Activated CD8-positive, alpha-beta T cell treated with anti-CD3 and anti-CD28 coated beads for 36 hours (primary cell): Measurements from ENCODE around the gene P2RX2. TPM values are rescaled to one million over a fixed set of nuclear protein-coding genes. Genes with fewer than 3 reads are reported as not detected.
A peak's percentile ranks its signal among the peaks of the same experiment; 100 is the strongest.

Experiments
- ATAC-seq: fragments of 200-7000 bp; cut with Tn5 transposase; one replicate; pipeline ENCODE4 v1.10.0; 2021; ENCODE audit warnings: mild to moderate bottlenecking, moderate library complexity
- CTCF ChIA-PET: fragments of 350-600 bp; sonication (Branson Sonifier 250); formaldehyde crosslinking; loops from one replicate; lab custom pipeline; 2021; ENCODE audit warnings: antibody characterized with exemption; lab: Charles Lee
- POLR2A ChIA-PET: fragments of 350-600 bp; sonication (Branson Sonifier 250); formaldehyde crosslinking; loops from one replicate; lab custom pipeline; 2021; ENCODE audit warnings: antibody characterized with exemption; lab: Charles Lee
- DNase-seq: peaks from one replicate; pipeline ENCODE4 v3.0.0-alpha.2; 2020
- H3K27ac Mint-ChIP-seq: one replicate; pipeline ENCODE4 v1.8.0; 2021; ENCODE audit warnings: mild to moderate bottlenecking, mixed read lengths
- H3K27me3 Mint-ChIP-seq: one replicate; pipeline ENCODE4 v1.8.0; 2021; ENCODE audit warnings: mixed read lengths
- H3K36me3 Mint-ChIP-seq: one replicate; pipeline ENCODE4 v1.8.0; 2021; ENCODE audit warnings: low read depth, mixed read lengths
- H3K4me1 Mint-ChIP-seq: one replicate; pipeline ENCODE4 v1.8.0; 2021; ENCODE audit warnings: low read depth, mixed read lengths
- H3K4me3 Mint-ChIP-seq: one replicate; pipeline ENCODE4 v1.8.0; 2021; ENCODE audit warnings: mild to moderate bottlenecking, moderate library complexity, mixed read lengths
- H3K9me3 Mint-ChIP-seq: one replicate; pipeline ENCODE4 v1.8.0; 2021; ENCODE audit warnings: mixed read lengths
- intact Hi-C: fragments of 100-400 bp; cut with micrococcal nuclease; formaldehyde crosslinking; loops from one replicate; pipeline ENCODE4 v1.10.0; 2022
- total RNA-seq, 2 experiments: library from RNA; stranded (reverse); gene quantifications; one replicate each; pipeline ENCODE4 v1.2.3, GENCODE V29; 2021
- TF ChIP-seq, protein P1 (sequence below): fragments of 200-600 bp; IDR thresholded peaks from one replicate; pipeline ENCODE4 v1.8.0; 2022; ENCODE audit warnings: antibody characterized with exemption, mild to moderate bottlenecking

Gene P2RX2
- total RNA-seq, 2 experiments from 2014 or later: not detected

GRCh38 chr12:132621657-132622435, 3.3 kb downstream of the P2RX2 start:
- no peak for DNase-seq
- CTCF ChIA-PET: no interaction called here
- intact Hi-C loops: no loop called here
- POLR2A ChIA-PET: interaction anchor here (0.6 to 1.7 kb wide), 4 partner anchors 13 to 439 kb away, joined by 3 to 6 read pairs (median 4); no protein-coding TSS in a partner anchor
- H3K4me1 Mint-ChIP-seq: peaks cover 7% of the 10 kb centered on the region
- peaks cover 5% of the 10 kb centered on the region for H3K9me3 Mint-ChIP-seq
- H3K27me3 Mint-ChIP-seq: peaks cover 16% of the 10 kb centered on the region
- no peak for ATAC-seq
- TF ChIP-seq, protein P1, sequence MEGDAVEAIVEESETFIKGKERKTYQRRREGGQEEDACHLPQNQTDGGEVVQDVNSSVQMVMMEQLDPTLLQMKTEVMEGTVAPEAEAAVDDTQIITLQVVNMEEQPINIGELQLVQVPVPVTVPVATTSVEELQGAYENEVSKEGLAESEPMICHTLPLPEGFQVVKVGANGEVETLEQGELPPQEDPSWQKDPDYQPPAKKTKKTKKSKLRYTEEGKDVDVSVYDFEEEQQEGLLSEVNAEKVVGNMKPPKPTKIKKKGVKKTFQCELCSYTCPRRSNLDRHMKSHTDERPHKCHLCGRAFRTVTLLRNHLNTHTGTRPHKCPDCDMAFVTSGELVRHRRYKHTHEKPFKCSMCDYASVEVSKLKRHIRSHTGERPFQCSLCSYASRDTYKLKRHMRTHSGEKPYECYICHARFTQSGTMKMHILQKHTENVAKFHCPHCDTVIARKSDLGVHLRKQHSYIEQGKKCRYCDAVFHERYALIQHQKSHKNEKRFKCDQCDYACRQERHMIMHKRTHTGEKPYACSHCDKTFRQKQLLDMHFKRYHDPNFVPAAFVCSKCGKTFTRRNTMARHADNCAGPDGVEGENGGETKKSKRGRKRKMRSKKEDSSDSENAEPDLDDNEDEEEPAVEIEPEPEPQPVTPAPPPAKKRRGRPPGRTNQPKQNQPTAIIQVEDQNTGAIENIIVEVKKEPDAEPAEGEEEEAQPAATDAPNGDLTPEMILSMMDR: no peak
- no peak overlapping the region for H3K27ac Mint-ChIP-seq
- H3K4me3 Mint-ChIP-seq: no peak overlapping the region
- peaks cover 8% of the 10 kb centered on the region for H3K36me3 Mint-ChIP-seq

DNA sequence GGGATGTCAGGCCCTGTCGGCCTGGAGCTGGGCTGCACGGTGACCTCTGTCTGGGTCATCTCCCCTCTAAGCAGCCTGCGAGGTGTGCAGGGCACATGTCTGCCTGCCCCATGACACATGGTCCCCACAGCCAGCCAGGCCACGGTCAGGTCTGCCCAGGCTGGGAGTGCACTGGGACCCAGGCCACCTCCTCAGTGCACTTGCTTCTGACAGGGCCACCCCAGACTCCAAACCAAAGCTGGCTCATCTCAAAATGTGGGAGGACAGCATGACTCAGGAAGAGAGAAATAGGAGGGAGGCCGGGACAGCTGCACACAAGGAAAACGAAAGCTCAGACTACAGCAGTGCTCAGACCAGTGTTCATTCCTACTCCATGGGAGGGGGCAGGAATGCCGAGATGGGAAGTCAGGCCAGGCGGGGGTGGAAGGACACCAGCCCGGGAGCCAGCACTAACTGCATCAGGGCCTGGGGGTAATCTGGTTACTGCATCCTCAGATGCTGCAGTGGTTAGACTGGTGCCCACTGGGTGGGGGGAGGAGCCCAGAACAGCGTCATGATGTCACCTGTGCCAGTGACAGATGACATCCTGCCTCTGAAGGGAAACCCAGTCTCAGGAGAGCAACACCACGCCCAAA, 4.0 kb downstream of the P2RX2 start:
- Mint-ChIP-seq H3K9me3 (peaks cover 3% of the 10 kb centered on the region), H3K36me3 (peaks cover 3% of the 10 kb centered on the region), H3K4me1 (peaks cover 6% of the 10 kb centered on the region), H3K27ac (no peak overlapping the region), H3K27me3 (peaks cover 9% of the 10 kb centered on the region), H3K4me3 (no peak overlapping the region)
- no peak for DNase-seq
- ChIA-PET CTCF (no interaction called here), POLR2A (interaction anchor here (0.6 to 1.7 kb wide), 5 partner anchors 12 to 440 kb away, joined by 3 to 6 read pairs (median 3); no protein-coding TSS in a partner anchor)
- peak; percentile 38 for ATAC-seq
- intact Hi-C loops: no loop called here
- TF ChIP-seq, protein P1: no peak

GRCh38 chr12:132623072-132623869, 4.7 kb downstream of the P2RX2 start:
- H3K9me3 Mint-ChIP-seq: no peaks in the 10 kb centered on the region
- TF ChIP-seq, protein P1: no peak
- CTCF ChIA-PET: no interaction called here
- no peaks in the 10 kb centered on the region for H3K36me3 Mint-ChIP-seq
- intact Hi-C loops: no loop called here
- H3K27ac Mint-ChIP-seq: no peak overlapping the region
- peaks cover 3% of the 10 kb centered on the region for H3K27me3 Mint-ChIP-seq
- no peak for ATAC-seq
- H3K4me3 Mint-ChIP-seq: no peak overlapping the region
- DNase-seq: no peak
- H3K4me1 Mint-ChIP-seq: no peaks in the 10 kb centered on the region
- POLR2A ChIA-PET: interaction anchor here (0.6 to 1.7 kb wide), 5 partner anchors 11 to 41 kb away, joined by 3 to 6 read pairs (median 3); no protein-coding TSS in a partner anchor

DNA sequence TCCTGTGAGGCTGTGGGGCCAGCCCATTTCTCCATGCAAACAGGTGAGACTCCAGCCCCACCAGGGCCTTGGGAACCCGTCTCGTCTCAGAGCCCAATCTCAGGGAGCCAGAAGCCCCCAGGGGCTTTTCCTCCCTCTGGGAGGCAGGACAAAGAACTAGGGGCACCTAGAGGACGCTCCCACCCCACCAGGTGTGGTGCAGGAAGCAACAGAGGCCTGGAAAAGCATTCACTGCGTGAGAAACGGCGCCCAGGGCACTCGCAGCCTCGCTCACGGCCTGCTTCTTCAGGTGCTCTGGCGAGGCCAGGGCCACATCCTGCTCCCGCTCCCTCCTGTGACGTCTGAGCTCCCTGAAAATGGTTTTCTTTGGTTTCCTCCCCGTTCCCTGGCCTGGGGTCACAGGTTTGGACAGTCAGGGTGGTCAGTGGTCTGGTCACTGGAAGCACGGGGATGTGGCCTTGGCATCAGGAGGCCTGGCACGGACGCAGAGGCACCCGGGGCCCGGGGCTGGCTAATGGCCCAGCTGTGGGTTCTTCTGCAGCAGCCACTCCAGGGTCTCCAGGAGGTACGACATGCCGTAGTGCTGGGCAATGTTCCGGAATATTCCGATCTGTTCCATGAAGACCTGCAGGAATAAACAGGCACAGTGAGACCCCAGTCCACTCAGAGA, 5.7 kb downstream of the P2RX2 start:
- ChIA-PET CTCF (interaction anchor here (1.4 kb wide), 1 partner anchor 9 kb away, joined by 4 read pairs; no protein-coding TSS in a partner anchor), POLR2A (no interaction called here)
- no peak for DNase-seq
- ATAC-seq: no peak
- Mint-ChIP-seq H3K27ac (no peak overlapping the region), H3K4me1 (no peaks in the 10 kb centered on the region), H3K27me3 (peaks cover 3% of the 10 kb centered on the region), H3K9me3 (no peaks in the 10 kb centered on the region), H3K4me3 (no peak overlapping the region), H3K36me3 (peaks cover 8% of the 10 kb centered on the region)
- intact Hi-C loops: no loop called here
- TF ChIP-seq, protein P1: no peak
